Subcutaneous adipose tissue (tissue), 4 donors: ENCODE measurements around the gene STRA8. TPM values are rescaled to one million over a fixed set of nuclear protein-coding genes. Genes with fewer than 3 reads are reported as not detected.

Experiments used
- CTCF ChIP-seq: fragments of 450-650 bp; IDR thresholded peaks from one replicate; pipeline ENCODE4 v1.5.1; 2016; ENCODE audit warnings: low read depth, mild to moderate bottlenecking, control low read depth, antibody characterized with exemption, moderate library complexity
- total RNA-seq, 4 donors: library from RNA; depleted of rRNA; stranded (reverse); fragments of >200 nt; gene quantifications; one replicate each; pipeline ENCODE4 v1.1.0, GENCODE V29; 2016

STRA8 gene
- total RNA-seq, 4 donors from 2014 or later, result not detected

DNA sequence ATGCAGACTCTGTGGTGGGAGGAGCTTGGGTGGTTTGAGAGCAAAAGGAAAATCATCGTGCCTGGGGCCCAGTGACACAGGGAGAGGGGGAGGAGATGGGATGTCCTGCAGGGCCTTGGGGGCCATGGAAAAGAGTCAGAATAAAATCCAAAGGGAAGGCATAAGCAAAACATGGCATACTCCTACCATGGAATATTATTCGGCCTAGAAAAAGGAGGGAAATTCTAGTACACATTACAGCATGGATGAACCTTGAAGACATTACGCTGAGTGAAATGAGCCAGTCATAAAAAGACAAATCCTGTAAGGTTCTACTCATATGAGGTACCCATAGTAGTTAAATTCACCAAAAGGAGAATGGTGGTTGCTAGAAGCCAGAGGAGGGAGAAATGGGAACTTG lies 38.7 kb downstream of the STRA8 start:
- no peak for TF ChIP-seq CTCF

- no peak for TF ChIP-seq CTCF
These were observed 39.9 kb downstream of the STRA8 start for GRCh38 chr7:135273581-135273980.

DNA sequence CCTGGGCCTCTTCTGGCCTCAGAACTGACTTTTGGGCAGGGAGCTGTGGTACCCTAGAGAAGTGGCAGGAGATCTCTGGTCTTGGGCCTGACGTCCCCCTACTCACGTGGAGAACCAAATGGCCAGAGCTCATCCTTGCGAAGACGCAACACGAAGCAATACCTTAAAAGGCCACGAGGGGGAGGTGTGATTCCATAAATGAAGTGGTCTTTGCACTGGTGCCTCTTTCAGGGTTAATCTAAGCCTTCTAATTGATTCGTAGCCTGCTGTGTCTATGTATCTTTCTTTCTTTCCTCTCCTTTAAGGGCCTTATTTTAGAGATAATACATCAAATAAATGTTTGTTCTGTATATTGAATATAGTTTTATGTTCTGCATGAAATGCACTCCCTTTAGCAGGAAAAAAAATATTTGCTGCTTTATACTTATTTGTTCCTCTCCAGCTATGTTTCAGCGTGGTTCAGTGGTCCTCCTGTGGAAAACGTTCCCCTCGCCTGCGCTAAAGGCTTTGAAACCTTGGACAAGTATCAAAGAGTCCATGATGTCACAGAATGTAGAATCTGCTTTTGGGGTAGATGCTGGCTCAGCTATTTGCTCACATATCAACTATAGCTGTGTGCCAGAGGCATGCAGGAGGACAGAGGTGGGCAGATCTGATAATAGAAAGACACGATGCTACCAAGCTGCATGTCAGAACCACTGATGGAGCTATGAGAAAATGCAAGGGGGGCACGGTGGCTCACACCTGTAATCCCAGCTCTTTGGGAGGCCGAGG lies 41.0 kb downstream of the STRA8 start:
- TF ChIP-seq CTCF, result no peak

GRCh38 chr7:135275971-135276580 lies 42.4 kb downstream of the STRA8 start:
- TF ChIP-seq CTCF, result no peak

GRCh38 chr7:135277161-135277560 lies 43.5 kb downstream of the STRA8 start:
- no peak for TF ChIP-seq CTCF

GRCh38 chr7:135281363-135281949 lies 47.8 kb downstream of the STRA8 start:
- no peak for TF ChIP-seq CTCF

DNA sequence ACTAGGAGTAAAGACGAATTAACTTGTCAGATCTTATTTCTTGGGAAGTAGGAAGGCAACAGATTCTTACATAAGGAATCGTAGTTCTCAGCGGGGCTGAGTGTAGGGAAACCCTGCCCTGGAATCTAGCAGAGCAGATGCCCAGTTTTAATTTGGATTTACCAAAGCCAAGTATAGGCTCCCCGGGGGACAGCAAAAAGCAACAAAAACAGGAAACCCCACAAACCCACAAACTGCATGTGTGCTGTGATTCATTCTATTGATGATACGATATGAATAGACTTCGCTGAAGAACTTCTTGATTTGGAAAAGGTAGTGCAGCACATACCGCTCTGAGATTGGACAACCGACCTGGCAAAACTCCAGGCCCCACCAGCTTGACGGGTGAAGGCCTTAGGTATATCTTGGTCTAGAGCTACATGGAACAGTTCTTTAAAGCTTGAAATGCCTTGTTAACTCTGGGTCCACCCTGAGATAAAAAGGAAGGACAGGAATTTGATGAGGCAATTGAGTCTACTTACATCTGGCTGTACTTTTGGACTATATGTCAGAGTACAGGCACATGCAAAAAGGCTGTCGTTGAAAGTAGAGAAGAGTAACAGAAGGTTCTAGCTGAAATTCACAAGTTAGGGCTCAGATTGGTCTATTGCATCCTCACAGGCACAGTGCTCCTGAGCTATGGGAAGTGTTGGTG lies 49.1 kb downstream of the STRA8 start:
- no peak for TF ChIP-seq CTCF
